Measurements from ENCODE around the gene LCMT2.

LCMT2 gene, protein sequence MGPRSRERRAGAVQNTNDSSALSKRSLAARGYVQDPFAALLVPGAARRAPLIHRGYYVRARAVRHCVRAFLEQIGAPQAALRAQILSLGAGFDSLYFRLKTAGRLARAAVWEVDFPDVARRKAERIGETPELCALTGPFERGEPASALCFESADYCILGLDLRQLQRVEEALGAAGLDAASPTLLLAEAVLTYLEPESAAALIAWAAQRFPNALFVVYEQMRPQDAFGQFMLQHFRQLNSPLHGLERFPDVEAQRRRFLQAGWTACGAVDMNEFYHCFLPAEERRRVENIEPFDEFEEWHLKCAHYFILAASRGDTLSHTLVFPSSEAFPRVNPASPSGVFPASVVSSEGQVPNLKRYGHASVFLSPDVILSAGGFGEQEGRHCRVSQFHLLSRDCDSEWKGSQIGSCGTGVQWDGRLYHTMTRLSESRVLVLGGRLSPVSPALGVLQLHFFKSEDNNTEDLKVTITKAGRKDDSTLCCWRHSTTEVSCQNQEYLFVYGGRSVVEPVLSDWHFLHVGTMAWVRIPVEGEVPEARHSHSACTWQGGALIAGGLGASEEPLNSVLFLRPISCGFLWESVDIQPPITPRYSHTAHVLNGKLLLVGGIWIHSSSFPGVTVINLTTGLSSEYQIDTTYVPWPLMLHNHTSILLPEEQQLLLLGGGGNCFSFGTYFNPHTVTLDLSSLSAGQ

DNA sequence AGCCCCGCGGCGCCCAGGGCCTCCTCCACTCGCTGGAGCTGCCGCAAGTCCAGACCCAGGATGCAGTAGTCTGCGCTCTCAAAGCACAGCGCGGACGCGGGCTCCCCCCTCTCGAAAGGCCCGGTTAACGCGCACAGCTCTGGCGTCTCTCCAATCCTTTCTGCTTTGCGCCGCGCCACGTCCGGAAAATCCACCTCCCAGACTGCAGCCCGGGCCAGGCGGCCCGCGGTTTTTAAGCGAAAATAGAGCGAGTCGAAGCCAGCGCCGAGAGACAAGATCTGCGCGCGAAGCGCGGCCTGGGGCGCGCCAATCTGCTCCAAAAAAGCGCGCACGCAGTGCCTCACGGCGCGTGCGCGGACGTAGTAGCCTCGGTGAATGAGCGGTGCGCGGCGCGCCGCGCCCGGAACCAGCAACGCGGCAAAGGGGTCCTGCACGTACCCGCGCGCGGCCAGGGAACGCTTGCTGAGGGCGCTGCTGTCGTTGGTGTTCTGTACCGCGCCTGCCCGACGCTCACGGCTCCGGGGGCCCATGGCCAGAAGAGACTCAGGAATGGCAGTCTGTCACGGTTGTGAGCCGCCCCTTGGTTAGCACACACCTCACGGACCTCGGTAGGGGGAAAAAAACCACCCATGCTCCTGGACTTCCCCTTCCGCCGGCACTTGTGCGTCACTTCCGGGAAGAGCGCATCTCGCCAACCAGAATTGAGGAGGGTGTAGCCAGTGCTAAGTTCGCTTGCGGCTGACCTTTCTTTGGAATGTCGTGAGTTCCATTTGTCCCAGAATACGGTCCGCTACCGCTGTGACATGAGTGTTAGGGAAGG is at the start of gene LCMT2:
TSS of gene LCMT2 (minus strand) at position 614 of the 820 bp plus-strand sequence. CDS start at position 530, 84 bp downstream.
- peak; percentile 82 for DNase-seq (ENCODE audit: low read depth)

DNA sequence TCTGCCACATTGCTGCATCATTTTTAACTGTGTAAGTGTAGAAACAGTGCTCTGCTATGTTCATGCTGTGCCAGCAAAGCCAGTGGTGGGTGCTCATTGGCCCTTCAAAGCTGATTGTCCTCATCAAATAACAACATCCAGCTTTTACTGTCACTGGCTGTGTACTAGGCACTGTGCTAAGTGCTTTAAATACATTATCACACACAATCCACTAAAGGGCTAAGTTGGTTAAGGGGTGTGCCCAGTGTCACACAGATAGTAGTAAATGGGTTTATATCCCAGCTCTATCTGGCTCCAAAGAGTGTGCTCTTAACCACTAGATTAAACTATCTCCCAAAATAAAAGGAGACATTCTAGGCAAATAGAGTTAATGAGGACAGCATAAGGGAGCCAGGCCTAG is 48.2 kb upstream of the LCMT2 start:
- DNase-seq (ENCODE audit: low read depth): no peak

GRCh38 chr15:43376017-43376705 is 45.8 kb upstream of the LCMT2 start:
- DNase-seq (ENCODE audit: low read depth): no peak

GRCh38 chr15:43370975-43371974 is 40.9 kb upstream of the LCMT2 start, which contains the start of the genes TUBGCP4 and ZSCAN29:
Gene TUBGCP4 (plus strand): TSS chr15:43371101. CDS start chr15:43371355, 254 bp downstream.
Gene ZSCAN29 (minus strand): TSS chr15:43371043. CDS start chr15:43369913, 1,130 bp downstream.
- peak; percentile 69 for DNase-seq (ENCODE audit: low read depth)

DNA sequence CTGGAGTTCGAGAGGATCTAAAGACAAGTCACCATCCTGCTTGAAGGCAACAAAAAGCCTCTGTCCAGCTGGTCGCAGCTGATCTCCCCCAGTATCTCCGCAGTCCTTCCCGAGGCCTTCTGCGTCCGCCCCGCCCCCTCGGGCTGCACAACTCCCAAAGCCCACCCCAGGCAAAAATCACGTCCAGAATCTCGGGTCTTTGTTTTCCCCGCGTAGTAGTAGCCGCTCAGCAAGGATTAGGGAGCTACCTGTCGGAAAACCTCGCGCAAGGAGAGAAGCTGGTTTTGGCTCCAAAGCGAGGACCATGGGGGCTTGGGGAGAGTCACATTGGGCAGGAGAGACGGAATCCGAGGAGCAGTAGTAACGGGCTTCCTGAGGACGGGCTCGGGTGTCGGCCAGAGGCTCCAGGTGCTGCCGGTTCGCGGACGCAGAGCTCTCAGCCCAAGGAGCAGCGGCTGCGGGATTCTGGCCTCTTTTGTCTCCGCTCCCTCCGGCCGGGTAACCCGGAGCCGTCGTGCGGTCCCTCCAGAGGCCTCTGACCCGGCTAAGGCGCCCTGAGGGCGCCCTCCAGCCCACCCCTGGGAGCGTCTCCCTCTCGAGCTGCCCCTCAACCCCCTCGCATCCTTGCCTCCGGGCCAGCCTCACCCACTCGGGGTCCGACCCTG is 40.1 kb upstream of the LCMT2 start:
- DNase-seq (ENCODE audit: low read depth): peak; percentile 2

- DNase-seq (ENCODE audit: low read depth): no peak
These were observed 31.0 kb upstream of the LCMT2 start for GRCh38 chr15:43361313-43361903.

- no peak for DNase-seq (ENCODE audit: low read depth)
These were observed 30.4 kb upstream of the LCMT2 start for GRCh38 chr15:43360821-43361220.

DNA sequence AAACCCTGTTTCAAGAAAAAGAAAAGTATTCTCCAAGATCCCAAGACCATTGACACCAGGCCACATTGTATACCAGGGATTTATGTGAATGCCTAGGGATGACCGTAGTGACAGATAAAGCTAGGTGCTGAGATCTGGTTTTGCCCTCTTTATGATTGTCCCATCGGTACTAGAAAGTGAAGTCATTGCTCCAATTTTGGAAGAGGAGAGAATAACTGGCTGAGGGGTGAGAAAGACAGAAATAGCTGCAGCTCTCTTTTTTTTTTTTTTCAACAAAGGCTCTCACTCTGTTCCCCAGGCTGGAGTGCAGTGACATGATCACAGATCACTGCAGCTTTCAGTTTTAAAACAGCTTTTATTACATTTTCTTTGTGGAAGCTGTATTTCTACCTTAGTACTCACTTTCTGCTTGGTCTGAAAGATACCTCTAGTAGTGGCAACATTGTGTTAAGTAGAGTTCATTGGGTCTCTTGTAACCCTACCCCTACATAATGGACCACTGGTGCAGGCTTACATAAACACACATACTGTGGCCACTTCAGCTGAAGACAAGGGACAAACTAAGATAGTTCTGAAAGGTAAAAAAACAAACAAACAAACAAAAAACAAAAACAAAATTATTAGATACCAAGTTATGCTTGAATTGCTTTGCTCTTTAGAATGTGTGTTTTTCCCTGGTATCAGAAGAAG is 22.5 kb upstream of the LCMT2 start:
- DNase-seq (ENCODE audit: low read depth): no peak

- no peak for DNase-seq (ENCODE audit: low read depth)
These were observed 16.7 kb upstream of the LCMT2 start for GRCh38 chr15:43347114-43347513.

- DNase-seq (ENCODE audit: low read depth): no peak
These were observed 15.9 kb upstream of the LCMT2 start for GRCh38 chr15:43346305-43346704.

- DNase-seq (ENCODE audit: low read depth): no peak
These were observed 361 bp upstream of the LCMT2 start for GRCh38 chr15:43330780-43331087.

- no peak for DNase-seq (ENCODE audit: low read depth)
These were observed 985 bp downstream of the LCMT2 start for GRCh38 chr15:43329217-43329959.

DNA sequence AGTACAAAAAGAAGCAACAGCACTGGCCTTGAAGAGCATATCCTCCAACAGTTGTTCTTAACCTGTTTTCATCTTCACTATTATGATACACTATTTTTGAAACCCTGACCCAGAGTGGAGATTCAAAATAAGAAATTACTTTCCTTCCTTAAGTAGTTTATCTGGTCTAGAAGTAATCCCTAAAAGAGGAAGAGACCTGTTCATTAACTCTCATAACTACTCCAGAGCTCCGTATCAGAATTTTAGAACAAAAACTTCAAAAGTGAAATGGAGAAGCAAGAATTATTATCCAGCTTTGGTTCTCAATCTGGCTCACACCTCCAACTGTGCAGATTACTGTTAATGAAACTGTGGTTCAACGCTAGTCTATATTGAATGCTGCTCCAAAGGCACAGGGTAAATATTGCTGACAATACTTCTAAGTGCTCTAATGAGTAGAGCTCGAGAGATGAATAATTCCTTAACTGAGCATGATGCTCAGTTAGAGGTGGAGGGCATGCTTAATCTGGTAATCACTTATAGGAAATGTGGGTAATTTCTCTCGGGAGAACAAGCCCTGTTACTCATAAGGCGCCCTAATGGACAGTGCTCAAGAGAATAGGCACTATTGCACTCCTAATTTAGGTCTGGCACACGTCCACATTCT is 5.2 kb downstream of the LCMT2 start:
- DNase-seq (ENCODE audit: low read depth): no peak

DNA sequence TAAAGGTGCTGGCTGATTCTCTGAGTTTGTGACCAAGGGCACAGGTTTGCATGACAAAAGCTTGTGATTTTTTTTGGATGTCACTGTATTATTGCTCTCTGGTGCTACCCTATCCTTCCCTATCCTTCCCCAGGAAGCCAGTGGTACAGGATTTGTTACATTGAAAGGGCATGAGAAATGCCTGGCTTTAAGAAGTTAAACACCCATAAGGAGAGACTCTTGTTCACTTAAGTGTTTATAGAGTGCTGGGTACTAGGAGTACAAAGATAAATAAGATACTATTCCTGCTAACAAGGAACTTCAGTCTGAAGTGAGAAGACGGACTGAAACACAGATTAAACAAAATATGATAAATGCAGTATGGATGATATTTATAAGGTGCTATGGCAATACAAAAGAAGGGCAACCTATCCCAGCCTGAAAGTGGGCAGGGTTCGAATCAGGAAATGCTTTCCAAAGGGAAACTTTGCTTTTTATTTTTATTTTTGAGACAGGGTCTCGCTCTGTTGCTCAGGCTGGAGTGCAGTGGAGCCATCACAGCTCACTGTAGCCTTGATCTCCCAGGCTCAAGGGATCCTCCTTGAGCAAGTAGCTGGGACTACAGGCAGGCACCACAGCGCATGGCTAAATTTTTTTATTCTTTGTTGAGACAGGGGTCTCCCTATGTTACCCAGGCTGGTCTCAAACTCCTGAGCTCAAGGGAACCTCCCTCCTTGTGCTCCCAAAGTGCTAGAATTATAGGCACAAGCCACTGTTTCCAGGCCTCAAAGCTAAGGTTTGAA is 11.2 kb downstream of the LCMT2 start:
- DNase-seq (ENCODE audit: low read depth): no peak

GRCh38 chr15:43317566-43318184 is 12.7 kb downstream of the LCMT2 start:
- DNase-seq (ENCODE audit: low read depth): no peak

DNA sequence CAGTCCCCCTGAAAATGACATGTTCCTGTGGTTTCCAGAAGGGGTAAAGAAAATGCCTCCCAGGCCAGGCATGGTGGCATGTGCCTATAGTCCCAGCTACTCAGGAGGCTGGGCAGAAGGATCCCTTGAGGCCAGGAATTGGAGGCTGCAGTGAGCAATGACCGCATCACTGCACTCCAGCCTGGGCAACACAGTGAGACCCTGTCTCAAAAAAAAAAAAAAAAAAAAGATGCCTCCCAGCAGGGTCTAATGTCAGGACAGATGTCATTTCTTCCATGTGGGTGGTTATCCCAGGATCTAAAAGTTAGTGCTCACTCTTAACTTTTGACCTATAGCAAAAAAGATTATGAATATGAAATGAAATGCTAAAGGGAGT is 13.4 kb downstream of the LCMT2 start:
- no peak for DNase-seq (ENCODE audit: low read depth)
